GM23338 (cell line): ENCODE results near the gene SLC24A4.

Source experiments
- CREB1 ChIP-seq: fragments of 250-450 bp; sonication (Bioruptor Pico); IDR thresholded peaks from 2 replicates; pipeline ENCODE4 v1.5.0; 2020; ENCODE audit warnings: low read depth, mild to moderate bottlenecking, moderate library complexity
- CTCF ChIP-seq, 2 experiments: fragments of 200-600 bp in 1 of 2; sonication (generic) in 1 of 2; conservative IDR thresholded peaks; 2 replicates each; pipeline versions ENCODE4 v1.5.1 to v1.6.1; 2016 to 2017; ENCODE audit warnings: antibody characterized with exemption in 2 of 2, low read depth in 2 of 2, mild to moderate bottlenecking in 2 of 2, moderate library complexity in 1 of 2
- EZH2 ChIP-seq: fragments of 200-600 bp; sonication (generic); IDR thresholded peaks from one replicate; pipeline ENCODE4 v1.8.0; 2017; ENCODE audit warnings: antibody characterized with exemption, mild to moderate bottlenecking, low read depth; ENCODE audit not compliant: unreplicated experiment
- EZH2phosphoT487 ChIP-seq: fragments of 200-600 bp; sonication (generic); IDR thresholded peaks from one replicate; pipeline ENCODE4 v1.8.1; 2018; ENCODE audit warnings: antibody characterized with exemption; ENCODE audit not compliant: unreplicated experiment
- JUNB ChIP-seq: IDR thresholded peaks from one replicate; pipeline ENCODE4 v1.6.1; 2016; ENCODE audit warnings: antibody characterized with exemption; ENCODE audit not compliant: unreplicated experiment
- POLR2AphosphoS5 ChIP-seq: IDR thresholded peaks from 2 replicates; pipeline ENCODE4 v1.6.1; 2016; ENCODE audit warnings: antibody characterized with exemption, low read depth
- REST ChIP-seq: IDR thresholded peaks from one replicate; pipeline ENCODE4 v1.6.1; 2018; ENCODE audit warnings: antibody characterized with exemption; ENCODE audit not compliant: unreplicated experiment
- ZNF114 ChIP-seq: fragments of 250-450 bp; sonication (Bioruptor Pico); IDR thresholded peaks from 2 replicates; pipeline ENCODE4 v1.5.0; 2020; ENCODE audit warnings: mild to moderate bottlenecking, moderate library complexity

- TF ChIP-seq EZH2phosphoT487: no peak
- no peak for TF ChIP-seq CTCF (conservative IDR thresholded peaks at IDR 0.05; ENCODE audit: low read depth in 2 of 2)
- TF ChIP-seq JUNB: no peak
- no peak for TF ChIP-seq REST
- no peak for TF ChIP-seq CREB1 (CRISPR knock-in tag)
- TF ChIP-seq EZH2: no peak
- TF ChIP-seq ZNF114 (CRISPR knock-in tag): no peak
- no peak for TF ChIP-seq POLR2AphosphoS5
Observed at GRCh38 chr14:92451245-92451644, 128.3 kb downstream of the SLC24A4 start.
